ENCODE measurements around the gene LSG1. TPM values are rescaled to one million over a fixed set of nuclear protein-coding genes. Genes with fewer than 3 reads are reported as not detected.
"Not testable (repeated sequence)": the region's sequence is repeated elsewhere in the genome, so short reads cannot be mapped to it uniquely, and the experiment has no call there.

Gene LSG1
- total RNA-seq, 1 experiment from 2014 or later = 72.7 TPM

DNA sequence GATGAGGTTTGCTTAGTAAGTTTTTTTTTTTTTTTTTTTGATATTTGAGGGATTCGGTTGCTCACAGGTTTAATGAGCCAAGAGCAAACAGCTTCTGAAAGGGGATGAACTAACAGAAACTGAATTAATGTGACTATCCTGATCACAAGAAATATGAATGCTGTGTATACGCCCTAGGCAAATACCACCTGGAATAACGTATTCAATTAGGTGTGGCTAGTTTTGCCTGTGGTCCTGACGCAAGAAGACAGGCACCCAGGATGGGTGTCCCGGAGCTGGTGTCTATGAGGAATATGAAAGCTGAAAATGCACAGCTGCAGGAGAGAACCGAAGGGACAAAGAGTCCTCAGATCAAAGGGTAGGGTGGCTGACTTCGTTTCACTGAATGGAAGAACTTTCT is 14.6 kb downstream of the LSG1 start:
- DNase-seq (ENCODE audit: low spot score) = no peak

GRCh38 chr3:194654443-194654842 is 17.5 kb downstream of the LSG1 start:
- no peak for DNase-seq (ENCODE audit: low spot score)

- no peak for DNase-seq (ENCODE audit: low spot score)
Observed at GRCh38 chr3:194647747-194648146, 24.2 kb downstream of the LSG1 start.

GRCh38 chr3:194642769-194643168 is 29.2 kb downstream of the LSG1 start:
- DNase-seq (ENCODE audit: low spot score) = no peak

GRCh38 chr3:194640829-194641228 is 31.2 kb downstream of the LSG1 start:
- DNase-seq (ENCODE audit: low spot score) = peak; percentile 47

GRCh38 chr3:194638991-194639605 is 32.9 kb downstream of the LSG1 start:
- DNase-seq (ENCODE audit: low spot score) = no peak

DNA sequence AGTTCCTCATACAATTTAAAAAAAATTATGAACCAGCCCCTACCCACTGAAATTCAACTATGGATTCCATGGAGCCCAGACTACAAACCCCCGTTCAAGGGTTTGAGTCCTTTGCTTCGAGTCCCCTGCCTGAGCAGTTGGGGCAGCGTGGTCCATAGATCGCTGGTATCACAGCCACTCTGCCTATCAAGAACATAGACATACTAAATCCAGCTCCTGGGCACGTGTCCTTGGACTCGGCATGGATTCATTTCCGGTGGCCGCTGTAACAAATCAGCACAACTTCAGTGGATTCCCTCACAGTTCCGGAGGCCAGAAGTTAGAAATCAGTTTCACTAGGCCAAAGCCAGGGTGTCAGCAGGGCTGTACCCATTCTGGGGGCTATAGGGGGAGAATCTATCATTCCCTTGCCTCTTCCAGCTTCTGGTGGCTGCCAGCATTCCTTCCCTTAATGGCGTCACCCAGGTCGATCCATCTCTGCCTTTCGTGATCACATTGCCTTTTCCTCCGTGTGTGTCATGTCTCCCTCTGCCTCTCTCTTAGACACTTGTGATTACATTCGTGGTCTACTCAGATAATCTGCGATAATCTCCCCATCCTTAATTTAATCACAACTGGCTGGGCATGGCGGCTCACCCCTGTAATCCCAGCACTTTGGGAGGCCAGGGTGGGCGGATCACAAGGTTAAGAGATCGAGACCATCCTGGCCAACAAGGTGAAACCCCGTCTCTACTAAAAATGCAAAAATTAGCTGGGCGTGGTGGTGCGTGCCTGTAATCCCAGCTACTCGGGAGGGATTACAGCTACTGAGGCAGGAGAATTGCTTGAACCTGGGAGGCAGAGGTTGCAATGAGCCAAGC is 34.2 kb downstream of the LSG1 start:
- DNase-seq (ENCODE audit: low spot score) = no peak

GRCh38 chr3:194637066-194637465 is 34.9 kb downstream of the LSG1 start:
- DNase-seq (ENCODE audit: low spot score) = peak; percentile 36

DNA sequence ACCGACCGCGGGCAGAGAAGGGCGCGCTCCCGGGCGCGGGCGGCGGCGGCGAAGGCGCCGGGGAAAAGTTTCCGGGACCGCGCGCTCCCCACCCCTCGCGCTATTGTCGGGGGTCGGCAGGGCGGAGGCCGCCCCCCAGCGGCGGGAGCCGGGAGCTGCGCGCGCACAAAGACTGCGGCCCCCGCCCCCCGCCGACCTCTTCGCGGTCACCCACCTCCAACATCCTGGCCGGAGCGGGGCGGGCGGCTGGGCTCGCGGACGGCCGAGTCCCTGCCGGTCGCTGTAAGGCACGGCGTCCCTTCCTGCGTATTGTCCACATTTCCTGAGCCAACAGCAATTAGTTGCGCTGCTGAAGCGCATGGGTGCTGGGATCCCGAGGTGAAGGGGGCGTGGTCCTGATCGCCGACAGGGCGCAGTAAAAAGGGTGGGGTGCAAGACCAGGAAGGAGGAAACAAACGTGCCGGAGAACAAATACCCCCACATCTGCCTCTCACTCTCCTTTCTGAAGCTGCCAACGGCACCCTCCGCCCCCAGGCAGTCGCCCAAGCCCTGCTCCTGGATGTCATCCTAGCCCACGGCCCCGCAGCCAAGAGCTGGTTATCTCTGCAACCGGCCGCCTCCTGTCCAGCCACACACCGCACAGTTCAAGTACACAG is 38.5 kb downstream of the LSG1 start, which contains the start of gene TMEM44:
TMEM44 (minus strand) TSS at position 71 of the 656 bp plus-strand sequence. CDS start 204 bp downstream, outside the sequence.
- DNase-seq (ENCODE audit: low spot score) = peak; percentile 87

DNA sequence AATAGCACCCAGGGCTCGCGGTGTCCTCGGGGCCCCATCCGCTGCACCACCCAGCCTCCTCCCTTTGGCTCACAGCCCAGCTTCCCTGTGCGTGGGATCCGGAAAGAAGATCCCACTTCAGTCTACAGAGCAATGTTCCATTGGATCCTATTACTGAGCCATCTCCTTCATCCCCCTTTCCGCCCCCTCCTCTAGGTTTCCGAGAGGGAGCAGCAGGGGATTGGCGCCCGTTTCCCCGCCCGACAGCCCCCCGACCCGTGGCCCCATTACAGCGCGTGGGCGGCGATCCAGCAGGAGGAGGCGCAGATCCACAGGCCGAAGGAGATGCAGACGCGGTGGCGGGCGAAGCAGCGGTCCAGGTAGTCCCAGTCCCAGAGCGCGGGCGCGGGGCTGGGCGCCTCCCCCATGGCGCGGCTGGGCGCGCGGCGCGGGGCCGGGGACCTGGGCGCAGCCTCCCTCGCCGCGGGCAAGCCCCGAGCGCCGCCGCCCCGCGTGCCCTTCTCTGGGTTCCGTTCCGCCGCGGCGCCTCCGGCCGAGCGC is 39.1 kb downstream of the LSG1 start:
- DNase-seq (ENCODE audit: low spot score) = peak; percentile 42

GRCh38 chr3:194632226-194632808 is 39.7 kb downstream of the LSG1 start:
- no peak for DNase-seq (ENCODE audit: low spot score)

DNA sequence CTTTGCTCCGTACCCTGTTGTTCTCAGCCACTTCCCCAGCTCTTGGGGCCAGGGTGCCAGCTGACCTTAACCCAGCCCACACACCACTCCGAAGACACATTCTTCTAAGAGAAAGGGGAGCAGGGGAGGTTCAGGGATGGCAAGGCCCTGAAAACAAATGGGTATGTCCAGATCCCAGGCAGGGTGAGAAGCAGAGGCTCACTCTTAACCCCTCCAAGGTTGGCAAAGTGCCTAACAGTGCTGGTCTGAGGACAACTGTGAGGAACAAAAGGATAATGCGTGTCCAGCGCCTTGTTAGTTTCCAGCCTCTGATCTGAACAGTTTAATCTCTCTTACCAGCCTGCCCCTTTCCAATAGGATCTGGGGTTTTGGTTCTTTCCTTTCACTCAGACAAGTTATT is 40.3 kb downstream of the LSG1 start:
- no peak for DNase-seq (ENCODE audit: low spot score)

- not testable (repeated sequence) for DNase-seq (ENCODE audit: low spot score)
Observed at GRCh38 chr3:194630681-194631080, 41.3 kb downstream of the LSG1 start.

- no peak for DNase-seq (ENCODE audit: low spot score)
Observed at GRCh38 chr3:194624956-194625355, 47.0 kb downstream of the LSG1 start.

GRCh38 chr3:194623449-194624290 is 48.3 kb downstream of the LSG1 start:
- DNase-seq (ENCODE audit: low spot score) = no peak

- DNase-seq (ENCODE audit: low spot score) = no peak
Observed at GRCh38 chr3:194622621-194623340, 49.2 kb downstream of the LSG1 start.

GRCh38 chr3:194621947-194622346 is 50.0 kb downstream of the LSG1 start:
- no peak for DNase-seq (ENCODE audit: low spot score)

- DNase-seq (ENCODE audit: low spot score) = no peak
Observed at GRCh38 chr3:194620196-194620595, 51.8 kb downstream of the LSG1 start.

DNA sequence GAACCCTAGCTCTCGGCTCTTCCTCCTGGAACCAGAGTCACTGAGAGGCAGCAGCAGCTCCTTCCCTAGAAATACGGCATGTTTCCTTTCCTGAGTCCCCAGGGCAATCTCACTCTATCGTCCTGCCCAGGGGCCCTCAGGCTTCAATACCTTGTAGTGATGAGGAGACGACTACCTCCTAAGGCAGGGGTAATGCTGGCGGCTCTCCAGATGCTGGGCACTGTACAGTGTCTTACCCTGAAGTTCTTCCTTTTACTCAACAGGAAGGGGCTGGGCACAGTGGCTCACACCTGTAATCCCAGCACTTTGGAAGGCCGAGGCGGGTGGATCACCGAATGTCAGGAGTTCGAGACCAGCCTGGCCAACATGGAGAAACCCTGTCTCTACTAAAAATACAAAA is 52.2 kb downstream of the LSG1 start:
- no peak for DNase-seq (ENCODE audit: low spot score)

DNA sequence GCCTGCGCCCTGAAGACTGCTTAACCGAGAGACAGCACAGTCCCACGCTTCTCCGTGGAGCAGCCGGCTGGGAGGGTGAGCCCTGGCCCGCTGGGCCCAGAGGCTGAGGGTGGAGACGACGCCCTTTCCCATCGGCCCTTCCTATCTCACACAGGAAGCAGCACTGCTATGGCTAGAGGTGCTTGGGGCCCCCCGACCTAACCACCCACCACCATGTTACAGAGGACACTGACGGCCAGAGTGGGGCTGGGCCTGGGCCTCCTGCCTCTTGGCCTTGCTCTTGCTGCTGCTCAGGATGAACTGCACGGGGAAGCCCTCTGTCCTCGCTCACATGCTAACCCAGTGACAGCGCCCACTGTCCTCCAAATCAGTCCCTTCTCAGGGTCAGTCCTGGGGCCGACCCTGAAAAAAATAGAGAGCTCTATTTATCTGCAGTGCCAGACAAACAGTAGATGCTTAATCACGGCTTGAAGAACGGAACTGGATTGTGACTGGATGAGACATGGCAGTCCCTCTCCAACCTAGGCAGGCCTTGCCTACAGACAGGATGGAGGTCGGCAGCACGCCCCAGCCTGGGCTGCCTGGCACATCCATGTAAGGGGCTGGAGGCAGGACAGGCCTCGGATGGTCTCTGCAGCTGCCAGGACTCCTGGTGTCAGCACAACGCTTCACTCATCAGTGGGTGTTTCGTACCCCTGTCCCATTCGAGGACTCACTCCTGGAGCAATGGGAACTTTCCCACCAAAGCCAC is 53.0 kb downstream of the LSG1 start:
- no peak for DNase-seq (ENCODE audit: low spot score)
